K562 treated with DMSO at 1 percent for 12 hours (cell line): ENCODE results near the gene CACNA1C. TPM values are rescaled to one million over a fixed set of nuclear protein-coding genes. Genes with fewer than 3 reads are reported as not detected.

Source experiments
- total RNA-seq: library from RNA; unstranded; fragments of 300-600 nt; gene quantifications from 2 replicates; pipeline ENCODE4 v1.2.3, GENCODE V29; 2022; ENCODE audit not compliant: insufficient read depth

CACNA1C gene
- total RNA-seq, result 0.16 TPM in 1 of 2 replicates, not detected in the other

GRCh38 chr12:2052826-2053678 lies at the start of gene CACNA1C:
CACNA1C (plus strand) TSS chr12:2052987; CDS start chr12:2053563, 576 bp downstream.

GRCh38 chr12:2004113-2004929 lies 48.5 kb upstream of the CACNA1C start, which contains the start of gene DCP1B:
DCP1B (minus strand) TSS chr12:2004457; CDS start chr12:2004431, 26 bp downstream.

Other genes starting within 250 kb of the CACNA1C start
- gene LRTM2, start 232.4 kb upstream of the CACNA1C start, total RNA-seq, result not detected in 2 replicates
- gene CACNA2D4, start 134.3 kb upstream of the CACNA1C start, total RNA-seq, result 1.1 and 3.4 TPM in 2 replicates
- 3.2 and 4.5 TPM in 2 replicates for gene DCP1B, start 48.5 kb upstream of the CACNA1C start, total RNA-seq